NCI-H1436 treated with DMSO at 0.1 percent for 48 hours (cell line): Measurements from ENCODE around the gene EOLA1.
"Not testable (repeated sequence)": the region's sequence is repeated elsewhere in the genome, so short reads cannot be mapped to it uniquely, and the experiment has no call there.

Experiments
- DNase-seq: peaks from one replicate; lab custom pipeline; 2025; lab: John Stamatoyannopoulos, UW

EOLA1 gene

DNA sequence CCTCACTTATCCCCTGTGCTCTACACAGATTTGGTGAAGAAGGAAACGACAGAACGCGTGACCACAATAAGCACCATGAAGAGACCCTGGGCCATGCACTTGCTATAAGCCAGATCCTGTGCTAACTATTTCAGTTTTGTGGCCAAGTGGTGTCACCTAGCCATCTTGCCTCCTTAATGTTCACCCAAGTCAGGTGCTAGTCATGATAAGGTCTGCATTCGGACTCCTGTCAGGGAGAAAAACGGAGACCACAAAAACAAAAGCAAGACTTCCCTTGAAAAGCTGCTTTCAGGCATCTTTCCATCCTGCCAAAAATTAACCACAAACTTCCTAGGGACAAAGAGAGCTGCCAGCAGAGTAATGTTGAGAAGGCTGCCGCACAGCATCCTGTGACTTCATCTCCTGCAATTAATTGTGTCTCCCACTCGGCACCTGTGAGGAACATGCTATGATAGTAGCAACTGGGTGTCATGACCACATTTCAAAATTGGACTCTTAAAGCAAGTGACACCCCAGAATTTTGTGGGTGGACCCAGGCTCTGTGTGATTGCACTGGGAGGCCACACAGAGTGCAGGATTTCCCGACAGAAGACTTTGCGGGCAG is 26.9 kb upstream of the EOLA1 start:
- no peak for DNase-seq

DNA sequence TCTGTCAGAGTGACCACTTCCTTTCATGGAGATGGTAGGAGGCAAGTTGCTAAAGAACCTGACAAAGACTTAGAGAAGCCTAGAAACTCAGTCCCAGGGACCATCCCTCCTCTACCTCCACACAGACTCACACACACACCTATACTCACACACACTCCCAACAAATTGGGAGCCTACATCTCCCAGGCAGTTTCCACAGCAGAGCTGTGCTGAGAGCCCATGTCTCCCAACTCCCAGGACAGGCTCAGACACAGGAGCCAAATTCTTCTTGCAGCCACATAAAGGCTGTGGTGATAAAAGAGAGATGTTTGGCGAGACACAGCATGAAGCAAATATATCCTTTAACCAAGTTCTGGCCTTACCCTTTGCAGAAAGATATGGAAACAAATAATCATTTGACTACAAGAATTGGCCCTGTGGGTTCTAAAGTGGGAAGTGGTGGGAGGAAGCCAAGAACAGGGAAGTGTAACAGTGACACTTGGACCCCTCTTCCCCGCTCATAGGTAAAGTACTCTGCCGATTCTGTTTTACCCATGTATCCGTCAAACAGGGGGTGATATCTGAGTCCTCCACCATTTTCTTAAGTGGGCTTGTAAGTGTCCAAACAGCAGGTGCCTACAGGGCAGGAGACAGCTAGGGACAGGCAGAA is 24.7 kb upstream of the EOLA1 start:
- DNase-seq = no peak

DNA sequence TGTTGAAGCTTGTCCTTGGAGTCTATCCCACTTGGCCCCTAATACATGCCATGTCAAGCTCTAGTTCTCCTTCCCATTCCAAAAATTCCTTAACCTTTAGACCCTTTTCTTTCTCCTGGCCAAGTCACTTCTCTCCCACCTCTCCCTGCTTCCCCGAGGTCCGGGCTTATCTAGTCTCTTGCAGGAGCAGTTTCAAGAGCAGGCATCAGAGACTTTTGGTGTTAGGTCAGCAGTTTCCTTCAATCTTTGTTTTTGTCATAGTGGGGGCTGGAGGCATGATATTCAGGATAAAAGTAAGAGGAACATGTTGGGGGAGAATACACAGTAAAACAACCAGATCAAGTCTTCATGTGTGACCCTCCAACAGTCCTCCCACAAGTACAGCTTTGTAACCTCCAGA is 24.2 kb upstream of the EOLA1 start:
- DNase-seq = no peak

DNA sequence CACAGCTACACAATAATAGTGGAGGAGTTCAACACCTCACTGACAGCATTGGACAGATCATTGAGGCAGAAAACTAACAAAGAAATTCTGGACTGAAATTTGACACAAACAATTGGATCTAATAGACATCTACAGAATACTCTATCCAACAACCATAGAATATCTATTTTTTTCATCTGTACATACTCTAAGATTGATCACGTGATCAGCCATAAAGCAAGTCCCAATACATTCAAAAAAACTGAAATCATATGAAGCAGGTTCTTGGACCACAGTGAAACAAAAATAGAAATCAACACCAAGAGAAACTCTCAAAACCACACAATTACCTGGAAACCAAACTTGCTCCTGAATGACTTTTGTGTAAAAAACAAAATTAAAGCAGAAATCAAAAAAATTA is 23.5 kb upstream of the EOLA1 start:
- no peak for DNase-seq

DNA sequence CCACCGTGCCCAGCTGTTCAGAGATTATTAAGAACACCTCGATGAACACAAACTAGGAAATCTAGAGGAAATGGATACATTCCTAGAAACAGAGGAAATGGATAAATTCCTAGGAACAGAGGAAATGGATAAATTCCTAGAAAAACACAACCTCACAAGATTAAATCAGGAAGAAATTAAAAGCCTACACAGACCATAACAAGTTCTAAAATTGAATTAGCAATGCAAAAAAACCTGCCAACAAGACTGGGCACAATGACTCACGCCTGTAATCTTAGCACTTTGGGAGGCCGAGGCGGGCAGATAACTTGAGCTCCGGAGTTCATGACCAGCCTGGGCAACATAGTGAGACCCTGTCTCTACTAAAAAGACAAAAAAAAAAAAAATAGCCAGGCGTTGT is 22.6 kb upstream of the EOLA1 start:
- no peak for DNase-seq

DNA sequence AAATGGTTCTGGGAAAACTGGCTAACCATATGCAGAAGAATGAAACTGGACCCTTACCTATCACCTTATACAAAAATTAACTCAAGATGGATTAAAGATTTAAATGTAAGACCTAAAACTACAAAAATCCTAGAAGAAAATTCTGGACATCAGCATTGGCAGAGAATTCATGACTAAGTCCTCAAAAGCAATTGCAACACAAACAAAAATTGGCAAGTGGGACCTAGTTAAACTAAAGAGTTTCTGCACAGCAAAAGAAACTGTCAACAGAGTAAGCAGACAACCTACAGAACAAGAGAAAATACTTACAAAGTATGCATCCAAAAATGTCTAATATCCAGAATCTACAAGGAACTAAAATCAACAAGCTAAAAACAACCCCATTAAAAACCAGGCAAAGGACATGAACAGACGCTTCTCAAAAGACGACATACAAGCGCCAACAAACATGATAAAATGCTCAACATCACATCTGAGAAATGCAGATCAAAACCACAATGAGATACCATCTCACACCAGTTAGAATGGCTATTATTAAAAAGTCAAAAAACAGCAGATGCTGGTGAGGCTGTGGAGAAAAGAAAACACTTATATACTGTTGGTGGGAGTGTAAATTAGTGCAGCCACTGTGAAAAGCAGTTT is 20.1 kb upstream of the EOLA1 start:
- DNase-seq = not testable (repeated sequence)

DNA sequence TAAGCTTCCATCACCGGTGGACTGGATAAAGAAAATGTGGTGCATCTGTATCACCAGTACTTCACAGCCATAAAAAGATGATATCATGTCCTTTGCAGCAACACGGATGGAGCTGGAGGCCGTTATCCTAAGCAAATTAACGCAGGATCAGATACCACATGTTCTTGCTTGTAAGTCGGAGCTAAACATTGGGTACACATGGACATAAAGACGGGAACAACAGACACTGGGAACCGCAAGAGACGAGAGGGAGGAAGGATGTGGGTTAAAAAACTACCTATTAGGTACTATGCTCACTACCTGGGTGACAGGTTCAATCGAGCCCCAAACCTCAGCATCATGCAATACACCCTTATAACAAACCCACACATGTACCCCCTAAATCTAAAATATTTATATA is 19.4 kb upstream of the EOLA1 start:
- DNase-seq = no peak

DNA sequence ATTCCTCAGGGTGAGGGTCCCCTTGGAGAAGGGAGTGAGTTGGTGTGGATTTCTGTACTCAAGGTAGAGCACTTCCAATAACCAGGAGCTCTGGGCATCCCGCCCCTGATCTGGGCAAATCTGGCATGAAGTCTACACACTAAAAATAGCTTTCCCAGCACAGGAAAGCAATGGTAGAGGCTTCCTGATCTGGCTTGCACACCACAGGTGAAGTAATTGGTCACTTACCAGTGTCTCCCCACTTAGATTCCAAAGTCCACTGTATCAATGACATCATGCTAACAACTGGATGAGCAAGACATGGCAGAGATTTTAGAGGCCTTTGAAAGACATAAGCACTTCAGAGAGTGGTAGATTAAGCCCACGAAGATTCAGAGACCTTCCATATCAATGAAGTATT is 17.9 kb upstream of the EOLA1 start:
- DNase-seq = no peak

DNA sequence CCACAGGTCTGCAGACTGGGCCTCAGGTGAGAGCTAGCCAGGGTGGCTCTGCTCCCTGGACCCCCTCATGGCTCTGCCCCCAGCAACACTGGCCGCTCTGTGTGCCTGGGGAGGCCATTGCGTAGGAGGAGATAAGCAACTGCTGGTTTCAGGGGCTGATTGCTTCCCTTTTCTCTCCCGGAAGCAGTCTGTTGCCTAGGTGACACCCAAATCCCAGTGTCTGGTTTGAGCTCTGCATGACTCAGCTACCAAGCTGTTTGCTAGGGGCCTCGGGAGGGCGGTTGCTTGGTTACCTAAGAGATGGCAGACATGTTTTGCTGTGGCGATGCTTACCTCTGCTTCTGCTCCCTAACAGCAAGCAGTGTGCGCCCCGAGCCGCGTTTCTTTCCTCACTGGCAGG is 15.4 kb upstream of the EOLA1 start:
- not testable (repeated sequence) for DNase-seq

DNA sequence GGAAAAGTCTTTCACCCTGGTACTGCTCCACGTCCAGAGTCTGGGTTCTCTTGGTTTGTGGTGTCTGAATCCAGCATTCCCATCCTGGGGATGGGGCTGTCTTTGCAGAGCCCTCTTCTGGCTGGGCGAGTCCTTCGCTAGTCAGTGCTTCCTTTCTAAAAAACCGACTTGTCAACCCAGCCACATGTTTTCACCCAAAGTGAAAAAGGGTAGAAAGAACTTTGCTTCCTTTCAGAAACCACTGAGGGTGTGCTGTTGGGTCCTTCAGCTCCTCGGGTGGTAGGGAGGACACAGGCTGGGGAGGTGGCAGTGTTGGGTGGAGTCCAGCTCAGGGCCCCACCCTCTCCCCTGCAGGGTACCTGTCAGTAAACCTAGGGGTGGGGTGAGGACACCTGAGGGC is 14.9 kb upstream of the EOLA1 start:
- not testable (repeated sequence) for DNase-seq

DNA sequence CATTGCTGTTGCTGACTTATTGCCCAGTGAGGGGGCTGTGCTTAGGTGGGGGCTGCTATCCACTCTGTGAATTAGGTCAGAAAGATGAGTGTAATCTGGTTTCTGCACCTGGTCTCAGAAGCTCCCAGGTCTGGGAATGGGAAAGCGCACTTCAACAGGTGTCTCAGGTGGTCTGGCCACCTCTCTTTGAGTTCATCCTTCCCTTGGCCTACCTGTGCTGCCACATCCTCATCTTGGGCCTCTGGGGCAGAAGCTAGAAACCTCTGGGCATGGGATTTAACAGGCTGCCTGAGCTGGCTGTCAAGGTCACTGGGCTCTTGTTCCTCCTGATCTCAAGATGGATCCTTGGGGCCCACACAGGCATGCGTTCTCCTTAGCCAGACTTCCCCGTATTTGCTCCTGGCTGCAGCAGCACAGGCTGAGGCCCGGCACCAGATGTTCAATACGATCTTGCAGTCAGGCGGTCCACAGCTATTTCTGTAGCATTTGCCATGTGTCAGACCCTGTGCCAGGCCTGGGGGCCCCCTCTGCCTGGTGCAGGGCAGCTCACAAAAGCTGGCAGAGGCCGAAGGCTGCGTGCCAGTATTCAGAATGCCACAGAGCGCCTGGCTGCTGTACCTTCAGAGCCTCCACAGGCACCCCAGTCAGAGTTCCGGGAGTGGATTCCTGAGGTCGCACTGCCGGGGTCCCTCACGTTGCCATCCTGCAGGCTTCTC is 14.3 kb upstream of the EOLA1 start:
- not testable (repeated sequence) for DNase-seq

DNA sequence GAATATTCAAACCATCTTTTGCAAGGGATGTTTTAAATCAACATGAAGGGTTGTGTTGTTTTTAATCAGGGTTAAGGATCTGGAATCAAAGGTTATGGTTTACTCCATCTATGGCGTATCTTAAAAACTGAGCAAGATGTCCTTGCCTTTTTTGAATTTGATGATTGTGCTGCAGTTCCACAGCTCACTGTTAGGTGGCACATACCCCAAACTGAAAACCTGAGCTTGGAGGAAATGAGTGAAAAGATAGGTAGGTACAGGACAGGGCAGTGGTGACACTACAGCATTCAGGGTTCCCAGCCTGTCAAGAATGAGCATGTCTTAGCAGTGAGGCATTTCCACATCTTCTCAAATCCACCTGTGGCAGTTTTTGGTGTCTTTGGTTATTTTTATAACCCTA is 13.1 kb upstream of the EOLA1 start:
- DNase-seq = no peak

DNA sequence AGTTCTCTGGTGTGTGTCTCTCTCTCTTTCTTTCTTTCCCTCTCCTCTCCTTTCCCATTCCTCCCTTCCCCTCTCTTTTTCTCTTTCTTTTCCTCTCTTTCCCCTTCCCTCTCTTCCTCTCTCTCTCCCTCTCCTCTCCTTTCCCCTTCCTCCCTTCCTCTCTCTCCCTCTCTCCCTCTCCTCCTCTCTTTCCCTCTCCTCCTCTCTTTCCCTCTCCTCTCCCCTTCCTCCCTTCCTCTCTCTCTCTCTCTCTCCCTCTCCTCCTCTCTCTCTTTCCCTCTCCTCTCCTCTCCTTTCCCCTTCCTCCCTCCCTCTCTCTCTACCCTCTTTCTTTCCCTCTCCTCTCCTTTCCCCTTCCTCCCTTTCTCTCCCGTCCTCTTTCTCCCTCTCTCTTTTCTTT is 12.4 kb upstream of the EOLA1 start:
- no peak for DNase-seq

DNA sequence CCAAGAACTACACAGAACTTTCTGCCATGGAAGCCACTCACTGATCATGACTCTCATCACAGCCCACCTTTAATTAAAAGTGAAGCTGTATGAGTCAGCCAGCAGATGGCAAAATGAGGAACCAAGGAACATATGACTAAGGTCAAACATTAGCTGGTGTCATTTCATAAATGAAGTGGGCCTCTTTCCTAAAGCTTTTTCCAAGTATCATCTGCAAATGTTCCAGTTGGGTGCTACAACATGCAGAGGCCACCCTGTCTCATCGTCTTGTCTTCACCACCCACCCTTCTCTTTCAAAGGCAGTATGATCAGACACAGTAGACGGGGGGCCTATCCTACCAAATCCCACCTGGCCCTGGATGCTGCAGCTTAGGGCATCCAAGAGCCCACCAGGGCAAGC is 9.2 kb upstream of the EOLA1 start:
- no peak for DNase-seq

DNA sequence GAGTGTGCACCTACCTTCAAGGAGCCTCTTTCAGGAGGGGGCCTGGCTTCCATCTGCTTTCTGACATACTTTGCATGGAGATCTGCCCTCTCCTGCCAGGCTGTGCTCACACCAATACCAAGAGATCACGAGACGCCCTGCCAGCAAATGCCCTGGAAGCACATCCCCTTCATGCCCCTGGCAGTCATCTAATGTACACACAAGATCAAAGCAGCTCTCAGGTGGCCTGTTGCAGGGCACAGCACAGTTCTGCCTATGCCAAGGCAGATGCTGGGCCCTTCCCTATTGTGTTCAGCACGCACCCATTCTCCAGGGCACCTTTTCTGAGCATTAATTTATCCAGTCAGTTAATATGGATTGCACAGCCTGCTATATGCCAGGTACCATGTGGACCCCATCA is 7.9 kb upstream of the EOLA1 start:
- not testable (repeated sequence) for DNase-seq

DNA sequence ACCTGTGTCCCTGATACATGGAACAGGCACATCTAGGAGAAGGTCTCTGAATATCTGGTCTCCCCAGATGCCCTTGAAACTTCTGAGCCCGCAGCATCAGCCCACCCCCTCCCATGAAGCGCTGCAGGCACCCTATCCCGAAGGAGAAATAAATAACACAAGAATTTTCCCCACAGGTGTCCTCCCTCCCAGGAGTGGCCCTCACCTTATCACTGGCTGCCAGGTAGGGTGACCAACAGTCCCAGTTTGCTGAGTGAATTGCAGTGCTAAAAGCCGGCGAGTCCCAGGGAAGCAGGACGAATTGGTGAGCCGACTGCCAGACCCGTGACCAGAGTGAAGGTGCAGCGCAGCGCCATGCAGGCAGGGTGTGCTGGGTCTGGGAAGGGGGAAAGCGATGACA is 6.8 kb upstream of the EOLA1 start:
- not testable (repeated sequence) for DNase-seq

DNA sequence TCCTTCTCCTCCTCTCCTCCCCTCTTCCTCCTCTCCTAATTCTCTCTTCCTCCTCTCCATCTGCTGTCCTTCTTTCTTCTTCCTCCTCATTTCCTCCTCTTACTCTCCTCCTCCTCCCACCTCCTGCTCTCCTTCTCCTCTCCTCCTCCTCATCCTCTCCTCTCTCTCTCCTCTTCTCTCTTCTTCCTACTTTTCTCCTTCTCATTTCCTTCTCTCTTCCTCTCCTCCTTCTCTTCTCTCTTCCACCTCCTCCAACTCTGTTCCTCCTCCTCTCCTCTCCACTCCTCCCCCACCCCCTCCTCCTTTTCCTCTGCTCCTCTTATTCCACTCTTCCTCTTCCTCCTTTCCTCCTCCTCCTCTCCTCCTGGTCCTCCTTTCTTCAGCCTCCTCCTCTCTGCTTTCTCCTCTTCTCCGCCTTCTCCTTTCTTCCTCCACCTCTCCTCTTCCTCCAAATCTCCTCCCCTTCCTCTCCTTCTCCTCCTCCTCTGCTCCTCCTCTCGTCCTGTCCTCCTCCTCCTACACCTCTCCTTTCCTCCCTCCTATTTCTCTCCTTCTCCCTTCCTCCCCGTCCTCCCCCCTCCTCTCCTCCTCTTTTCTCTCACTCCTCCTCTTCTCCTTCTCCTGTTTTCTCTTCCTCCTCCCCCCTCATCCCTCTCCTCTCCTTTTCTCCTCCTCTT is 5.7 kb upstream of the EOLA1 start:
- DNase-seq = not testable (repeated sequence)

DNA sequence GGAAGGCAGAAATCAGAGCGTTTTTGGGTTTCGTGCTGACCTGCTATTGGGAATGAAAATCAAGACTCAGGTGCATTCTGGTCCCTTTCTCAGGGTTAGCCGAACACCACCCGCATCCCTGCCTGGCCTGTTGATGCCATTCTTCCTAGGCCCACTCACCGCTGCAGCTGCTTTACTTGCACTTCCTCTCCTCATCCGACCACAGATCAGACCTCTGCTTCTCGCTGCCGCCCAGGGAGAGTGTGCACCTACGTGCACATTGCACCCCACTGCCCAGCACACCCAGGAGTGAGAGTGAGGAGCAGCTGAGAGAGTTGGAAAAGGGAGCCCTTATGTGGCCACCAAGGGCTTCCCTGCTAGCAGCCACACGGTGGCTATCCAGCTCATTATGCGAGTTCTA is 3.3 kb upstream of the EOLA1 start:
- DNase-seq = not testable (repeated sequence)

DNA sequence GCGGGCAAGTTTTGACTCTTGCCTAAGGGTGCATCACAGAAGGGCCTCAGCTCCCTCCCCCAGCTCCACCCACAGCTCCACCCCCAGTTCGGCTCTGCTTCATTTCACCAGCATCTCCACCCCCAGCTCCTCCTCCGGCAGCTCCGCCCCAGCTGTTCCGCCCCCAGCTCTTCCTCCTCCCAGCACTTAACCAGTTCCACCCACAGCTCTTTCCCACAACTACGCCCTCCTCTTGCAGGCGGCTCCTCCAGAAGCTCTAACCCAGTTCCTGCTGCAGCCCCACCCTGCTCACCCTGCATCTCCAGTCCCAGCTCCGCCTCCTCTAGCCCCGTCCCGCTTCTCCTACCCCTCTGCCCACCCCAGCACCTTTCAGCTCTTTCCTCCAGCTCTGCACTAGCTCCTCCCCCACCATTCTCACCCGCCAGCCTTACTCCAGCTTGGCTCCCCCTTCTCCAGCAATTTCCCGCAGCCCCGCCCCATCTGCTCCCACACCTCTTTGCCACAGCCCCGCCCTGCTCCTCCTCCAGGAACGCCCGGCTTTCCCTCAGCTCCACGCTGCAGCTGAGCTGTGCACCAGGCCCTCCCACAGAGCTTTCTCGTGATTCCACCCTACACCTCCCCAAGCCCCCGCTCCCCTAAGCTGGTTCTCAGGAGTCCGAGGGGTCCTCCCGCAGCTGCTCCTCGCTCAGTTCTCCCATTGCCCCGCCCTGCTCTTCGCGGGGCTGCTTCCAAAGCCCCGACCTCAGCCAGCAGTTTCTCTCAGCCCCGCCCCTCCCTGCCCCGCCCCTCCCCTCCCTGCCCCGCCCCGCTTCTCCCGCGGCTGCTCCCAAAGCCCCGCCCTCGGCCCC is 1.3 kb upstream of the EOLA1 start:
- DNase-seq = peak; percentile 92

DNA sequence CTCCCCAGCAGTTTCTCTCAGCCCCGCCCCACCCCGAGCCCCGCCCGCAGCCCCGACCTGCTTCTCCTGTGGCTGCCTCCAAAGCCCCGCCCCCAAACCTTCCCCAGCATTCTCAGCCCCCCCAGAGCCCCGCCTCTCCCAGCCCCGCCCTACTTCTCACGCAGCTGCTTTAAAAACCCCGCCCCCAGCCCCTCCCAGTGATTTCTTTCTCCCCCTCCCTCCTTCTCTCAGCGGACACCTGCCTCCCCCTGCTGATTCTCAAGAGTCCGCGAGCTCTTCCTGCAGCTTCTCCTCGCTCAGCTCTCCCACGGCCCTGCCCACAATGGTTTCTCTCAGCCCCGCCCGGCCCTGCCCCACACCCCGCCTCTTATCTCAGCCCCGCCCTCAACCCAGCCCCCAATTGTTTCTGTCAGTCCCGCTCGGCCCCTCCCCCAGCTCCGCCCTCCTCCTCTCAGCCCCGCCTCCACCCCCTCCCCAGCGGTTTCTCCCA is 636 bp upstream of the EOLA1 start:
- no peak for DNase-seq

DNA sequence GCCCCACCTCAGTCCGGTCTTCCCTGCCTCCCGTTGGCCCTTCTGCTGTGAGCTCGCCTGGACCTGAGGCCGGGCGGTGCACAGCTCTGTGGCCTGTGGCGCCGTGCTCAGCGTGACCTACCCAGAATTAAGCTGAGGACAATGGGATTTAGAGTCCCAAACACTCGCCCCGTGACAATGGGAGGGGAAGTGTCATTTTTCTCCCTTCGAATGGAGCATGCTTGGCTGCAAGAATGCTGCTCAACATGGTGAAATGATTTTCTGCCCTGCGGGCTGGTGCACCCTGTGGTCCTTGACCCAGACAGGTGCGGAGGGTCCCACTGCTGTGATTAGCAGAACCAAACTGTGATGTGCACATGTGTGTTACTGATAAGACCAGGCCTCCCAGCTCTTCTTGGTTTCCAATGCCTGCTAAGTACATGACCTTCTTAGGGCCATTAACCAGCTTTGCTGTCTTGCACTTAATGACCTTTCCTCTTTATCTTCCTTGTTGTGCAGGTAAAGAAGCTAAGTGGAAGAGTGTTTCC is 772 bp downstream of the EOLA1 start:
- no peak for DNase-seq
